ENCODE data around the gene ADAM19. TPM values are rescaled to one million over a fixed set of nuclear protein-coding genes. Genes with fewer than 3 reads are reported as not detected.

ADAM19 gene
- total RNA-seq, 2 donors from 2014 or later, result 9.5 to 85.9 TPM

- H3K36me3 Mint-ChIP-seq, result peaks cover 0 to 20% of the 10 kb centered on the region in 2 donors
- H3K27ac Mint-ChIP-seq, result peak overlapping the region; percentile 77 to 95
- H3K9me3 Mint-ChIP-seq, result peaks cover 0 to 3% of the 10 kb centered on the region in 2 donors
- ATAC-seq (peak; percentile 63 to 69), DNase-seq (ENCODE audit: low spot score in 2 of 2) (peak; percentile 43 to 70)
These were observed 26.9 kb upstream of the ADAM19 start for GRCh38 chr5:157602505-157602904.

DNA sequence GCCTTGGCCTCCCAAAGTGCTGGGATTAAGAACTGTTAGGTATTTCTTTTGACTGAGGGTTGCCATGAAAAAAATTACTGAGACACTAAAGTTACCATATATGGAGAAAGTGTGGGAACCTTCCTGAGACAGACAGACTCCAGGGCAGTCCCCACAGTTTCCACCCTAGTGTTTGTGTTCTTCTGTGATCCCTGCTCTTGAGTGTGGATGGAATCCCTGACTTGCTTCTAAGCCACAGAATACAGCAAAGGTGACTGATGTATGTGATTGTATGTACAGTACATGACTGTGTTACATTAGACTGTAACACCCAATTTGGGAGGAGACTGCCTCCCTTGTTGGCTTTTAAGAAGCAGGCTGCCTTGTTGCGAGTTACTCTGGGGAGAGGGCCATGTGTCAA is 24.7 kb upstream of the ADAM19 start:
- ATAC-seq, result peak; percentile 3 to 10
- DNase-seq (ENCODE audit: low spot score in 2 of 2), result no peak
- H3K27ac Mint-ChIP-seq, result peak overlapping the region; percentile 54 to 92
- peaks cover 0 to 3% of the 10 kb centered on the region in 2 donors for H3K9me3 Mint-ChIP-seq
- peaks cover 0 to 20% of the 10 kb centered on the region in 2 donors for H3K36me3 Mint-ChIP-seq

GRCh38 chr5:157599565-157599964 is 24.0 kb upstream of the ADAM19 start:
- peaks cover 0 to 20% of the 10 kb centered on the region in 2 donors for H3K36me3 Mint-ChIP-seq
- peak in 1 of 2 donors; percentile 2 for ATAC-seq
- DNase-seq (ENCODE audit: low spot score in 2 of 2), result no peak
- peaks cover 0 to 3% of the 10 kb centered on the region in 2 donors for H3K9me3 Mint-ChIP-seq
- peak overlapping the region; percentile 67 to 89 for H3K27ac Mint-ChIP-seq

GRCh38 chr5:157598350-157598936 is 22.9 kb upstream of the ADAM19 start:
- no peak for ATAC-seq
- no peak for DNase-seq (ENCODE audit: low spot score in 2 of 2)
- Mint-ChIP-seq H3K9me3 (peaks cover 0 to 3% of the 10 kb centered on the region in 2 donors), H3K36me3 (peaks cover 0 to 20% of the 10 kb centered on the region in 2 donors), H3K27ac (peak overlapping the region; percentile 67 to 89)

DNA sequence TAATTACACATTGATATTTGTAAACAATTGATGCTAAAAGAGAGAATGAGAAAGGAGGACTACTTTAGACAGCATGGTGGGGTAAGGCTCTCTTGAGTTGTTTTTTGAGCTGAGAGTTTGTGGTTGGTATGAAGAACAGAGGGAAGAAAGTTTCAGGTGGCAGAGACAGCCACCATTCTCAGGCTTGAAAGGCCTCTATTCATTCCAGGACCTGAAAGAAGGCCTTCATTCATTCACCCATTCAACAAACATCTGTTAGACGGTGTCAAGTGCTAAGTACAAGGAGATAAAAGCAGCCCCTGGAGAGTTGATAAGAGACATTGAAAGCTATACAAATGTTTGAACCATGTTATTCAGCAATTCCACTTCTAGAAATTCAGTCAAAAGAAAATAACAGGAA is 21.7 kb upstream of the ADAM19 start:
- Mint-ChIP-seq H3K27ac (peak overlapping the region; percentile 72 to 90), H3K36me3 (peaks cover 0 to 26% of the 10 kb centered on the region in 2 donors), H3K9me3 (peaks cover 0 to 3% of the 10 kb centered on the region in 2 donors)
- ATAC-seq, result peak; percentile 61 to 63
- DNase-seq (ENCODE audit: low spot score in 2 of 2), result no peak

- H3K9me3 Mint-ChIP-seq, result peaks cover 3 to 6% of the 10 kb centered on the region in 2 donors
These were observed 20.9 kb upstream of the ADAM19 start for GRCh38 chr5:157596487-157596886.

DNA sequence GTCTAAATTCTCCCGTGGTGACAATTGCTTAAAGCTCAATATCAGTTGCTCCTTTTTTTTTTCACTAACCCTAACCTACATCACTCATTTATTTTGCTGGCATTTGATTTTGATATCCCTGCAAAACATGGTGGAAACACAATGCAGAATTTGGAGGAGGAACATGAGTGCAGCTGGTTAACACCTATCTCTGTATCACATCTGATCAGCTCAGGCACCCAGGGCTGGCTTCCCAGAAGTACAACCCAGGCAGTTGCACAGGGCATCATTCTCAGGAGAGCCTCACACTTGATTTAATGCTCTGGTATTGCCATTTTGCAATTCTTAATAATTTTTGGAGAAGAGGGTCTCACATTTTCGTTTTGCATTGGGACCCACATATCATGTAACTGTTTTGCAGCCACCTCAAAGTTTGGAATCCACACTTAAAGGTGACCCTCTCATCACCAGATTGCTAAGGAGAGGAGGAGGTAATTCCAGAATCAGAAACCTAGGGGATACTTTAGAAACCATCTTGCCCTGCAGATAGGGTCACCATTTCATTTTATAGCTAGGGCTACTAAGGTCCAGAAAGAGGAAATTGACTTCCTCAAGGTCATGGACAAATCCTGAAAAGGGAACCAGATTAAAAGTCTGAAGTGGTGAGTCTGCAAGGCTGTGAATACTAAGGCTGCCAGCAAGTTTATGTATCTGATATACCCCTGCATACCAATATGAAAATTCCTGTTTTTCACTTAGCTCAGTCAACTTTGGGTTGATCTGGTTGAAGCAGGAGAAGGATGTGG is 19.3 kb upstream of the ADAM19 start:
- DNase-seq (ENCODE audit: low spot score in 2 of 2), result no peak
- Mint-ChIP-seq H3K9me3 (peaks cover 0 to 14% of the 10 kb centered on the region in 2 donors), H3K27ac (peak overlapping the region; percentile 10 to 36), H3K36me3 (peaks cover 4 to 31% of the 10 kb centered on the region in 2 donors)
- ATAC-seq, result no peak

More at GRCh38 chr5:157596487-157596886, 20.9 kb upstream of the ADAM19 start:
- ATAC-seq (peak; percentile 72 to 79), DNase-seq (ENCODE audit: low spot score in 2 of 2) (peak in 1 of 2 donors; percentile 57)
- Mint-ChIP-seq H3K36me3 (peaks cover 4 to 34% of the 10 kb centered on the region in 2 donors), H3K27ac (peak overlapping the region; percentile 2 to 72)

DNA sequence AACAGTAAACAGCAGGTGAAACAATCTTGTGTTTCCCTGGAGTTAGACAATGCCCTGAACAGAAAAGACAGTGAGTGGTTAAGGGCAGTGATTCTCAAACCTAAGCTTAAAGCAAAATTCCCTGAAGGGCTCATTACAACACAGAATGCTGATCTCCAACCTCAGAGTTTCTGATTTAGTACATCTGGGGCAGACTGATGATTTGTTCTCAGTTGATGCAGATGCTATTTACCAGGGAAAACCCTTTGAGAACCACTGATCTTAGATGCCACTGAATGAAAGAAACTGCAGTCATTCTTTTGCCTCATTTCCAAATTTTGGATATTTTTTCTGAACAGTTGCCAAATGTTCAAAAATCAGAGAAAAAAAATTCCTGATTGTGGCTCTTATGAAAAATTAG is 18.7 kb upstream of the ADAM19 start:
- peaks cover 4 to 30% of the 10 kb centered on the region in 2 donors for H3K36me3 Mint-ChIP-seq
- peak; percentile 47 to 58 for ATAC-seq
- H3K9me3 Mint-ChIP-seq, result peaks cover 0 to 15% of the 10 kb centered on the region in 2 donors
- H3K27ac Mint-ChIP-seq, result peak overlapping the region in 1 of 2 donors; percentile 10
- DNase-seq (ENCODE audit: low spot score in 2 of 2), result no peak

GRCh38 chr5:157593052-157593757 is 17.6 kb upstream of the ADAM19 start:
- H3K9me3 Mint-ChIP-seq, result peaks cover 0 to 15% of the 10 kb centered on the region in 2 donors
- H3K36me3 Mint-ChIP-seq, result peaks cover 4 to 19% of the 10 kb centered on the region in 2 donors
- ATAC-seq, result no peak
- H3K27ac Mint-ChIP-seq, result peak overlapping the region; percentile 9 to 10
- DNase-seq (ENCODE audit: low spot score in 2 of 2), result no peak

- Mint-ChIP-seq H3K27ac (no peak overlapping the region), H3K9me3 (peaks cover 0 to 19% of the 10 kb centered on the region in 2 donors), H3K36me3 (peaks cover 4 to 16% of the 10 kb centered on the region in 2 donors)
- no peak for DNase-seq (ENCODE audit: low spot score in 2 of 2)
- no peak for ATAC-seq
These were observed 17.0 kb upstream of the ADAM19 start for GRCh38 chr5:157592594-157592993.

DNA sequence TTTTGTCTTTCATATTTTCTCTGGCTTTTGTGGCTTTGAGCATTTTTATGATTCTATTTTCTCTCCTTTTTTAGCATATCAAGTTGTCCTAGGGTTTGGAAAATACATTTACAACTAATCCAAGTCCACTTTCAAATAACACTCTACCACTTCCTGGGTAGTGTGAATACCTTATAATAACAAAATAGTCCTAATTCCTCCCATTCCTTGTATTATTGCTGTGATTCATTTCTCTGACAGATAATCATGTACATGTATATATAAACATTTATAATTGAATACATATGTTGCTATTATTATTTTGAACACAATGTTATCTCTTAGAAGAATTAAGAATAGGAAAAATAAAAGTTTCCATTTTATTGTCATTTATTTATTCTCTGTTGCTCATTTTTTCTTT is 14.9 kb upstream of the ADAM19 start:
- peaks cover 0 to 19% of the 10 kb centered on the region in 2 donors for H3K9me3 Mint-ChIP-seq
- DNase-seq (ENCODE audit: low spot score in 2 of 2) (no peak), ATAC-seq (no peak)
- no peak overlapping the region for H3K27ac Mint-ChIP-seq
- H3K36me3 Mint-ChIP-seq, result peaks cover 4 to 20% of the 10 kb centered on the region in 2 donors

DNA sequence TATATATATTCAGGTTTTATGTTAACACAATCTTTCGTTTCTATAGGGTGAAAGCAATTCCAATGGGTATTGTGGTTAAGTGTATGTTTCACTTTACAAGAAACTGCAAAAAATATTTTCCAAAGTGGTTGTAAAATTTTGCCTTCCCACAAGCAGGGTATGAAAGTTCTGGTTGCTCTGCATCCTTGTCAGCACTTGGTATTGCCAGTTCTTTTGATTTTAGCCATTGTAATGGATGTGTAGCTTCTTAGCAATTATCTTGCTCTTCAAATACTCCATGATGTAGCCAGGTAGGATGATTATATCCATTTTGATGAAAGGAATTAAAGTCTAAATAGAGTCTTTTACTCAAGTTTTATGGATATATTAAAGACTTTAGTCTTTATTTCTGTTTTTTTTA is 9.1 kb upstream of the ADAM19 start:
- Mint-ChIP-seq H3K9me3 (peaks cover 4 to 18% of the 10 kb centered on the region in 2 donors), H3K36me3 (peaks cover 0 to 11% of the 10 kb centered on the region in 2 donors), H3K27ac (no peak overlapping the region)
- DNase-seq (ENCODE audit: low spot score in 2 of 2) (no peak), ATAC-seq (peak in 1 of 2 donors; percentile 6)

DNA sequence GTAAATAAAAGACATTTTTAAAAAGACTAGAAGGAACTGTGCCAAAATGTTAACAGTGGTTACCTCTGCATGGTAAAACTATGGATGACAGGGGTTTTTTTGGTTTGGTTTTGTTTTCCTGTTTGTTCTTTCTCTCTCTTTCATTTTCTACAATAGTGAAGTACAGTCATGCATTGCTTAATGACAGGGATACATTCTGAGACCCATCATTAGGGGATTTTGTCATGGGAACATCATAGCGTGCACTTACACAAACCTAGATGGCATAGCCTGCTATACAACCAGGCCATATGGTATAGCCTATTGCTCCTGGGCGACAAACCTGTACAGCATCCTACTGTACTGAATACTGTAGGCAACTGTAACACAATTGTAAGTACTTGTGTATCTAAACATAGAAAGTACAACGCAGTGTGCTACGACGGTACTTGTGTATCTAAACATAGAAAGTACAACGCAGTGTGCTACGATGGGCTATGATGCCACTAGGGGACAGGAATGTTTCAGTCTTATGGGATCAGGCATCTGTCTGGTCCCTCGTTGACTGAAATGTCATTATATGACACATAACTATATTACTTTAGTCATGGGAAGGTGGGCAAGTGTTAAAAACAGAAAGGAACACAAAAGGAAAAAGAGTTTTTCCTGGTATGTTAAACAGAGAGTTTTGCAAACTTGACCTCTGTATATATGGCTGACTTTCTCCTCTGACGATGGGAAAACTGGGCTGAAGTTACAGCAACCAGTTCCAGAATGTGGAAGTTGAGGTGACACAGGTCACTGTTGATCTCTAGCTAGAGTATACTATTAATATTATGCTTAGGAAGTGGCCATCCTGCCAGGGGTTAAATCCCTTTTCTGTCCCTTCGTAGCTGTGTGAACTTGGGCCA is 7.4 kb upstream of the ADAM19 start:
- ATAC-seq (peak; percentile 78 to 94), DNase-seq (ENCODE audit: low spot score in 2 of 2) (peak in 1 of 2 donors; percentile 22)
- peaks cover 0 to 11% of the 10 kb centered on the region in 2 donors for H3K36me3 Mint-ChIP-seq
- H3K9me3 Mint-ChIP-seq, result peaks cover 4 to 16% of the 10 kb centered on the region in 2 donors
- H3K27ac Mint-ChIP-seq, result peak overlapping the region in 1 of 2 donors; percentile 19

DNA sequence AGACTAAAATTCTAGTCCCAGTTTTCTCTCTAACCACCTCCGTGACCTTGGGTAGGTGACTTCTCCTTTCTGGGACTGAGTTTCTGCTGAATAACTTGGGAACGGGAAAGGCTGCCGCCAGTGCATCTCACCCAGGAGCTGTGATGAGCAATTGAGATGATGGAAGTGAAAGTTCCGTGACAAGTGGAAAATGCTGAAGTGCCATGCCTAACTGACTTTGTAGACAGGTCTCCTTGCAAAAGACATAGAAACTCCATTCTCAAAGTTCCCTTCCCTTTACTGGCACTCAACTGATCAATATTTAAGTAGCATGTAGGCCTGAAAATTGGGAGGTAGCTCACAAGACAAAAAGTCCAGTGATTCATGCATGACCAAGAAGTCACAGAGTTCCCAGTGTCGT is 6.3 kb upstream of the ADAM19 start:
- ATAC-seq (peak; percentile 10 to 30), DNase-seq (ENCODE audit: low spot score in 2 of 2) (no peak)
- Mint-ChIP-seq H3K36me3 (peaks cover 0 to 7% of the 10 kb centered on the region in 2 donors), H3K9me3 (peaks cover 4 to 14% of the 10 kb centered on the region in 2 donors), H3K27ac (peak overlapping the region in 1 of 2 donors; percentile 75)

DNA sequence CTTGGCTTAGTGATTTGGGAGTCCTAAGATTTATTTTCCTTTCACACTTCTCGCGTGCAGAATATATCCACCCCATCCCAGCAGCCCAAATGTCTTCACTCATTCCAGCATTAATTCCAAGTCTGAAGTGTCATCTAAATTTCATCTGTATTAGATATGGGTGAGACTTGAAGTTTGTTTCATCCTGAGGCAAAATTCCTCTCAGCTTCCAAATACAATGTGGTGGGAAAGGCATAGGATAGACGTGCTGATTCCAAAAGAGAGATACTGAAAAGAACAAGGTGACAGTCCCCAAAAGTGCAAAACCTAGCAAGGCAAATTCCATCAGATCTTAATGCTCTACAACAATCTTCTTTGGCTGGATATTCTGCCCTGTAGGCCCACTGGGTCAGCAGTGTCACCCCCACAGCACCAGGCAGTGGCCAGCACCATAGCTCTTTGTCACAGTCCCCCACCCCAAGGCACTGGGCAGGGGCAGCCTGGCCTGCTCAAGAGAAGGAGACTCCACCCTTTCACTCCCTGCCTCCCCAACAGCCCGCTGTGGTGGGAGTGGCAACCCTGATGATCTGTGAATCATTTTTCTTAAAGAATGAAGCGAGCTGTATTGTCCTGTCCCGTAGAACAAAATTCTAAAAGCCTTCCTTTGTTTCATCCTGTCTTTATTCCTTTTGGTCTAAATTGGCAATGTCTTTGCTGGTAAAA is 2.7 kb upstream of the ADAM19 start:
- no peak for DNase-seq (ENCODE audit: low spot score in 2 of 2)
- no peak for ATAC-seq
- Mint-ChIP-seq H3K9me3 (no peaks in the 10 kb centered on the region), H3K27ac (no peak overlapping the region), H3K36me3 (peaks cover 5 to 19% of the 10 kb centered on the region in 2 donors)

Data from activated naive CD4-positive, alpha-beta T cell treated with anti-CD3 and anti-CD28 coated beads, Interleukin-2, amount 50 U/mL, for 72 hours (primary cell).